IPS DF 19.7 (cell line): ENCODE data around the gene TBX20.
"Not testable (repeated sequence)": the region's sequence is repeated elsewhere in the genome, so short reads cannot be mapped to it uniquely, and the experiment has no call there.

Experiments
- DNase-seq: peaks from one replicate; pipeline ENCODE4 v3.0.0-alpha.2; 2013; ENCODE audit warnings: low read depth, low spot score

Gene TBX20

GRCh38 chr7:35222445-35222844 is 31.5 kb downstream of the TBX20 start:
- not testable (repeated sequence) for DNase-seq

GRCh38 chr7:35220176-35220575 is 33.7 kb downstream of the TBX20 start:
- DNase-seq = not testable (repeated sequence)

- DNase-seq = not testable (repeated sequence)
These were observed 37.9 kb downstream of the TBX20 start for GRCh38 chr7:35216033-35216432.

- DNase-seq = not testable (repeated sequence)
These were observed 38.8 kb downstream of the TBX20 start for GRCh38 chr7:35215063-35215462.

GRCh38 chr7:35206924-35207323 is 47.0 kb downstream of the TBX20 start:
- DNase-seq = not testable (repeated sequence)

- not testable (repeated sequence) for DNase-seq
These were observed 49.0 kb downstream of the TBX20 start for GRCh38 chr7:35204850-35205249.

GRCh38 chr7:35204031-35204430 is 49.9 kb downstream of the TBX20 start:
- DNase-seq = not testable (repeated sequence)

- not testable (repeated sequence) for DNase-seq
These were observed 51.5 kb downstream of the TBX20 start for GRCh38 chr7:35202353-35202752.

GRCh38 chr7:35200170-35200569 is 53.7 kb downstream of the TBX20 start:
- not testable (repeated sequence) for DNase-seq

GRCh38 chr7:35198370-35199140 is 55.3 kb downstream of the TBX20 start:
- not testable (repeated sequence) for DNase-seq

GRCh38 chr7:35191571-35191970 is 62.3 kb downstream of the TBX20 start:
- DNase-seq = not testable (repeated sequence)

GRCh38 chr7:35190146-35190773 is 63.6 kb downstream of the TBX20 start:
- DNase-seq = not testable (repeated sequence)

- DNase-seq = not testable (repeated sequence)
These were observed 67.1 kb downstream of the TBX20 start for GRCh38 chr7:35186751-35187150.

- no peak for DNase-seq
These were observed 67.8 kb downstream of the TBX20 start for GRCh38 chr7:35185908-35186731.

- not testable (repeated sequence) for DNase-seq
These were observed 68.4 kb downstream of the TBX20 start for GRCh38 chr7:35185578-35185907.

- not testable (repeated sequence) for DNase-seq
These were observed 68.9 kb downstream of the TBX20 start for GRCh38 chr7:35184961-35185360.

GRCh38 chr7:35183873-35184503 is 69.9 kb downstream of the TBX20 start:
- DNase-seq = not testable (repeated sequence)

GRCh38 chr7:35180665-35181064 is 73.2 kb downstream of the TBX20 start:
- DNase-seq = not testable (repeated sequence)

GRCh38 chr7:35173176-35173575 is 80.7 kb downstream of the TBX20 start:
- not testable (repeated sequence) for DNase-seq

- DNase-seq = not testable (repeated sequence)
These were observed 81.8 kb downstream of the TBX20 start for GRCh38 chr7:35172131-35172530.

- not testable (repeated sequence) for DNase-seq
These were observed 86.2 kb downstream of the TBX20 start for GRCh38 chr7:35167658-35168057.

GRCh38 chr7:35167158-35167557 is 86.7 kb downstream of the TBX20 start:
- DNase-seq = not testable (repeated sequence)
